Measurements from ENCODE around the gene ATF7. TPM values are rescaled to one million over a fixed set of nuclear protein-coding genes. Genes with fewer than 3 reads are reported as not detected.

Gene ATF7
- total and polyA plus RNA-seq, 9 of the 15 experiments (the other 6 are each of a cell fraction or from before 2014, with no cell fraction given): 10.6 to 30.4 (median 20.7) TPM

DNA sequence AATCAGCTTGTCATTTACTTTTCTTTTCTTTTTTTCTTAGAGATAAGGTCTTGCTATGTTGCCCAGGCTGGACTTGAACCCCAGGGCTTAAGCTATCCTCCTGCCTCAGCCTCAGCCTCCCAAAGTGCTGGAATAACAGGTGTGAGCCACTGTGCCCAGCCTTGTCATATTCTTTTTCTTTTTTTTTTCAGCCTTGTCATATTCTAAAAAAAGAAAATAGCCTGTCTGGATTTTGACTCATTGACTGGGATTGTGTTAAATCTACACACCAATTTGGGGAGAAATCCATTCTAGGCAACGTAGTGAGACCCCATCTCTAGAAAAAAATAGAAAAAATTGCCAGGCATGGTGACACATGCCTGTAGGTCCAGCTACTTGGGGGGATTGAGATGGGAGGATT, 25.6 kb upstream of the ATF7 start:
- H3K4me2 ChIP-seq (ENCODE audit: insufficient read depth, low read length): no peak overlapping the region
- no peaks in the 10 kb centered on the region for H4K20me1 ChIP-seq (replicated peaks; ENCODE audit: control insufficient read depth, insufficient read depth, low read length)
- FAIRE-seq (no peak), DNase-seq (ENCODE audit: extremely low read depth in 1 of 4, low spot score in 3 of 4) (no peak), ATAC-seq (no peak)
- CTCF ChIA-PET (ENCODE audit: low intra/inter-chr PET ratio): no interaction called here
- no peak overlapping the region for H3K27ac ChIP-seq (ENCODE audit: extremely low read depth, low read depth, low read length)
- in situ Hi-C loops (cut with MboI): no loop called here
- TF ChIP-seq TAF7 (tag; IDR thresholded peaks at IDR 0.05) (no peak), RUNX1 (IDR thresholded peaks at IDR 0.05; ENCODE audit: low read depth) (no peak), CC2D1A (IDR thresholded peaks at IDR 0.05) (no peak), NONO (IDR thresholded peaks at IDR 0.05; ENCODE audit: low read depth in 2 of 2, low read length in 1 of 2) (no peak), POLR3G (IDR thresholded peaks at IDR 0.05; ENCODE audit: extremely low read depth, insufficient read length, insufficient replicate concordance) (no peak), CSDE1 (IDR thresholded peaks at IDR 0.05) (no peak), DNMT1 (IDR thresholded peaks at IDR 0.05) (no peak), ZNF764 (CRISPR knock-in tag; IDR thresholded peaks at IDR 0.05; ENCODE audit: low read depth) (no peak), ZC3H8 (IDR thresholded peaks at IDR 0.05) (no peak), ZNF586 (CRISPR knock-in tag; conservative IDR thresholded peaks at IDR 0.05) (no peak), PCBP2 (IDR thresholded peaks at IDR 0.05; ENCODE audit: low read depth, low read length, poor library complexity, severe bottlenecking) (no peak), POLR2A (conservative IDR thresholded peaks at IDR 0.05) (no peak), MTA3 (IDR thresholded peaks at IDR 0.05; ENCODE audit: borderline replicate concordance) (no peak)
- TF ChIP-seq, protein P1, sequence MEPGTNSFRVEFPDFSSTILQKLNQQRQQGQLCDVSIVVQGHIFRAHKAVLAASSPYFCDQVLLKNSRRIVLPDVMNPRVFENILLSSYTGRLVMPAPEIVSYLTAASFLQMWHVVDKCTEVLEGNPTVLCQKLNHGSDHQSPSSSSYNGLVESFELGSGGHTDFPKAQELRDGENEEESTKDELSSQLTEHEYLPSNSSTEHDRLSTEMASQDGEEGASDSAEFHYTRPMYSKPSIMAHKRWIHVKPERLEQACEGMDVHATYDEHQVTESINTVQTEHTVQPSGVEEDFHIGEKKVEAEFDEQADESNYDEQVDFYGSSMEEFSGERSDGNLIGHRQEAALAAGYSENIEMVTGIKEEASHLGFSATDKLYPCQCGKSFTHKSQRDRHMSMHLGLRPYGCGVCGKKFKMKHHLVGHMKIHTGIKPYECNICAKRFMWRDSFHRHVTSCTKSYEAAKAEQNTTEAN (CRISPR knock-in tag; IDR thresholded peaks at IDR 0.05): no peak
- TF ChIP-seq, protein P2, sequence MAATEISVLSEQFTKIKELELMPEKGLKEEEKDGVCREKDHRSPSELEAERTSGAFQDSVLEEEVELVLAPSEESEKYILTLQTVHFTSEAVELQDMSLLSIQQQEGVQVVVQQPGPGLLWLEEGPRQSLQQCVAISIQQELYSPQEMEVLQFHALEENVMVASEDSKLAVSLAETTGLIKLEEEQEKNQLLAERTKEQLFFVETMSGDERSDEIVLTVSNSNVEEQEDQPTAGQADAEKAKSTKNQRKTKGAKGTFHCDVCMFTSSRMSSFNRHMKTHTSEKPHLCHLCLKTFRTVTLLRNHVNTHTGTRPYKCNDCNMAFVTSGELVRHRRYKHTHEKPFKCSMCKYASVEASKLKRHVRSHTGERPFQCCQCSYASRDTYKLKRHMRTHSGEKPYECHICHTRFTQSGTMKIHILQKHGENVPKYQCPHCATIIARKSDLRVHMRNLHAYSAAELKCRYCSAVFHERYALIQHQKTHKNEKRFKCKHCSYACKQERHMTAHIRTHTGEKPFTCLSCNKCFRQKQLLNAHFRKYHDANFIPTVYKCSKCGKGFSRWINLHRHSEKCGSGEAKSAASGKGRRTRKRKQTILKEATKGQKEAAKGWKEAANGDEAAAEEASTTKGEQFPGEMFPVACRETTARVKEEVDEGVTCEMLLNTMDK (IDR thresholded peaks at IDR 0.05; ENCODE audit: borderline replicate concordance, insufficient read depth, low read depth, low read length, poor library complexity, severe bottlenecking): no peak
- TF ChIP-seq, protein P3, sequence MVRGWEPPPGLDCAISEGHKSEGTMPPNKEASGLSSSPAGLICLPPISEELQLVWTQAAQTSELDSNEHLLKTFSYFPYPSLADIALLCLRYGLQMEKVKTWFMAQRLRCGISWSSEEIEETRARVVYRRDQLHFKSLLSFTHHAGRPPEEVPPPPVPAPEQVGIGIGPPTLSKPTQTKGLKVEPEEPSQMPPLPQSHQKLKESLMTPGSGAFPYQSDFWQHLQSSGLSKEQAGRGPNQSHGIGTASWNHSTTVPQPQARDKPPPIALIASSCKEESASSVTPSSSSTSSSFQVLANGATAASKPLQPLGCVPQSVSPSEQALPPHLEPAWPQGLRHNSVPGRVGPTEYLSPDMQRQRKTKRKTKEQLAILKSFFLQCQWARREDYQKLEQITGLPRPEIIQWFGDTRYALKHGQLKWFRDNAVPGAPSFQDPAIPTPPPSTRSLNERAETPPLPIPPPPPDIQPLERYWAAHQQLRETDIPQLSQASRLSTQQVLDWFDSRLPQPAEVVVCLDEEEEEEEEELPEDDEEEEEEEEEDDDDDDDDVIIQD (CRISPR knock-in tag; IDR thresholded peaks at IDR 0.05): no peak
- POLR2A ChIA-PET: interaction anchor here (1.0 to 1.1 kb wide), 2 partner anchors 9 to 15 kb away, joined by 4 to 5 read pairs; no protein-coding TSS in a partner anchor
- no peaks in the 10 kb centered on the region for H3K9me1 ChIP-seq (ENCODE audit: control insufficient read depth, insufficient read depth, low read length)
- no peaks in the 10 kb centered on the region for H3K9me3 ChIP-seq (replicated peaks; ENCODE audit: control insufficient read depth, insufficient read depth, low read depth, low read length)
- no peaks in the 10 kb centered on the region for H3K27me3 ChIP-seq (ENCODE audit: control insufficient read depth in 2 of 2, insufficient read depth in 2 of 2, low read length in 2 of 2)
- intact Hi-C loops (cut with micrococcal nuclease): no loop called here
- no peak overlapping the region for H2AFZ ChIP-seq (ENCODE audit: low read depth, low read length)
- H3K4me1 ChIP-seq (replicated peaks in 1 of 2; ENCODE audit: control insufficient read depth in 2 of 2, insufficient read depth in 2 of 2, low read length in 2 of 2): 0 out of 5 replicates have a peak, but pooled peaks cover 0 to under 1% of the 10 kb centered on the region in 2 experiments
- no peak overlapping the region for H3K9ac ChIP-seq (ENCODE audit: insufficient read depth in 1 of 2, low read depth in 2 of 2, low read length in 2 of 2)
- no peak overlapping the region for H3K4me3 ChIP-seq
- 11% methylated on average over 1 of the region's 1 CpG for WGBS (ENCODE audit: insufficient coverage, low coverage, missing lambda C conversion rate)
- no peaks in the 10 kb centered on the region for H3K36me3 ChIP-seq (ENCODE audit: control insufficient read depth, insufficient read depth, low read length)
- BruUV-seq (replicated peaks): no TSS peak
- H3K79me2 ChIP-seq (ENCODE audit: control insufficient read depth, insufficient read depth, low read length): no peaks in the 10 kb centered on the region

All from K562 (cell line).